ENCODE results near the gene ATAD2B. TPM values are rescaled to one million over a fixed set of nuclear protein-coding genes. Genes with fewer than 3 reads are reported as not detected.

ATAD2B gene
- total RNA-seq, 1 experiment from 2014 or later, result 28.5 TPM

DNA sequence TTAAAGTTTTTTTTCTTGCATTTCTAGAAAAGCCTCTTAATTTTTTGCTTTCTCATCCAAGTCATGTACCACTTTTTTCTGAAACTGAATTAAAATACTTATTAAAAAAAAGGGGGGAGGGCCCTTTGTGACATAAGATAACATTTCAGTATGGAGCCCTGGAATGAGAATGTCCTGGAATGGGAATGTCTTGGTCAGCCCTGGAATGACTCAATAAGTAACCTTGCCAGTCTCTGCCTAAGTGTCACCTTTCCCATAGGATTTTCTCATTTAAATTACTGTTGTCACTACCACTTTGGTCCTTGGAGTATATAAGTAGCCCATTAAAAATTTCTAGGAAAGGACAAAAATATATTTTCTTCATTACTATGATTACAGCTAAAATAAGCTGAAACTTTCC is 18.1 kb upstream of the ATAD2B start:
- CTCF ChIA-PET, result no interaction called here
- POLR2A ChIA-PET (ENCODE audit: low non-redundant PET), result interaction anchor here (0.7 kb wide), 1 partner anchor 53 kb away, joined by 9 read pairs; no protein-coding TSS in a partner anchor
- Histone ChIP-seq H3K4me3 (ENCODE audit: low read depth, low read length, poor library complexity, severe bottlenecking) (no peak overlapping the region), H3K4me1 (ENCODE audit: insufficient read depth, low read length, poor library complexity, severe bottlenecking) (peaks cover 6% of the 10 kb centered on the region), H3K36me3 (ENCODE audit: insufficient read depth, low read length, poor library complexity, severe bottlenecking) (no peaks in the 10 kb centered on the region), H3K27ac (ENCODE audit: low read depth, low read length, poor library complexity, severe bottlenecking) (no peak overlapping the region), H3K9me3 (ENCODE audit: low read depth, low read length, poor library complexity, severe bottlenecking) (no peaks in the 10 kb centered on the region), H3K27me3 (replicated peaks; ENCODE audit: insufficient read depth, low read depth, low read length, poor library complexity) (no peaks in the 10 kb centered on the region)
- BruUV-seq (replicated peaks), result no TSS peak
- DNase-seq (ENCODE audit: low spot score), result no peak
- no peak for TF ChIP-seq EZH2 (IDR thresholded peaks at IDR 0.05; ENCODE audit: borderline replicate concordance, low read depth, low read length, poor library complexity, severe bottlenecking)
- TF ChIP-seq, protein P1, sequence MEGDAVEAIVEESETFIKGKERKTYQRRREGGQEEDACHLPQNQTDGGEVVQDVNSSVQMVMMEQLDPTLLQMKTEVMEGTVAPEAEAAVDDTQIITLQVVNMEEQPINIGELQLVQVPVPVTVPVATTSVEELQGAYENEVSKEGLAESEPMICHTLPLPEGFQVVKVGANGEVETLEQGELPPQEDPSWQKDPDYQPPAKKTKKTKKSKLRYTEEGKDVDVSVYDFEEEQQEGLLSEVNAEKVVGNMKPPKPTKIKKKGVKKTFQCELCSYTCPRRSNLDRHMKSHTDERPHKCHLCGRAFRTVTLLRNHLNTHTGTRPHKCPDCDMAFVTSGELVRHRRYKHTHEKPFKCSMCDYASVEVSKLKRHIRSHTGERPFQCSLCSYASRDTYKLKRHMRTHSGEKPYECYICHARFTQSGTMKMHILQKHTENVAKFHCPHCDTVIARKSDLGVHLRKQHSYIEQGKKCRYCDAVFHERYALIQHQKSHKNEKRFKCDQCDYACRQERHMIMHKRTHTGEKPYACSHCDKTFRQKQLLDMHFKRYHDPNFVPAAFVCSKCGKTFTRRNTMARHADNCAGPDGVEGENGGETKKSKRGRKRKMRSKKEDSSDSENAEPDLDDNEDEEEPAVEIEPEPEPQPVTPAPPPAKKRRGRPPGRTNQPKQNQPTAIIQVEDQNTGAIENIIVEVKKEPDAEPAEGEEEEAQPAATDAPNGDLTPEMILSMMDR (conservative IDR thresholded peaks at IDR 0.05; ENCODE audit: low read depth, low read length), result no peak
- intact Hi-C loops (cut with micrococcal nuclease; ENCODE audit: unreplicated experiment), result no loop called here

DNA sequence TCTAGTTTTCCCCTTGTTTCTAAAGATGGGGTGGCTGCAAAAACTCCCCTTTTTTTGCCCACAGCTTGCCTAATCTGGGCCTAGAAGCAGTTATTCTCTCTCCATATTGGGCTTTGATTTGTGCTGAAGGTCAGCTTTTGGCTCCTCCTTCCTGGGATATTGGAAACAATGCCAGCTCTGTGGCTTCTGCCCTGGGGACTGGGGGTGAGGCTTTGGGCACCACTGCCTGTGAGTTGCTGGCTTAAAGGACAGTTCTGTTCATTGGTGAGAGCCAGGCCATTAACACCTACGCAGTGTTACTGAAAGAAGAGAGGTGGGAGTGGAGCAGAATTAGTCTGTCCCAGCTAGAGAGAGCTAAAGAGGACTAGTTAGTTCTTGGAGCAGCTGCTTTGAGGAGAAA is 17.6 kb upstream of the ATAD2B start:
- Histone ChIP-seq H3K36me3 (ENCODE audit: insufficient read depth, low read length, poor library complexity, severe bottlenecking) (no peaks in the 10 kb centered on the region), H3K9me3 (ENCODE audit: low read depth, low read length, poor library complexity, severe bottlenecking) (no peaks in the 10 kb centered on the region), H3K27me3 (replicated peaks; ENCODE audit: insufficient read depth, low read depth, low read length, poor library complexity) (no peaks in the 10 kb centered on the region), H3K4me3 (ENCODE audit: low read depth, low read length, poor library complexity, severe bottlenecking) (no peak overlapping the region), H3K27ac (ENCODE audit: low read depth, low read length, poor library complexity, severe bottlenecking) (no peak overlapping the region), H3K4me1 (ENCODE audit: insufficient read depth, low read length, poor library complexity, severe bottlenecking) (peaks cover 6% of the 10 kb centered on the region)
- intact Hi-C loops (cut with micrococcal nuclease; ENCODE audit: unreplicated experiment), result no loop called here
- POLR2A ChIA-PET (ENCODE audit: low non-redundant PET), result no interaction called here
- TF ChIP-seq EZH2 (IDR thresholded peaks at IDR 0.05; ENCODE audit: borderline replicate concordance, low read depth, low read length, poor library complexity, severe bottlenecking), result no peak
- TF ChIP-seq, protein P1 (conservative IDR thresholded peaks at IDR 0.05; ENCODE audit: low read depth, low read length), result no peak
- DNase-seq (ENCODE audit: low spot score), result no peak
- CTCF ChIA-PET, result no interaction called here
- no TSS peak for BruUV-seq (replicated peaks)

DNA sequence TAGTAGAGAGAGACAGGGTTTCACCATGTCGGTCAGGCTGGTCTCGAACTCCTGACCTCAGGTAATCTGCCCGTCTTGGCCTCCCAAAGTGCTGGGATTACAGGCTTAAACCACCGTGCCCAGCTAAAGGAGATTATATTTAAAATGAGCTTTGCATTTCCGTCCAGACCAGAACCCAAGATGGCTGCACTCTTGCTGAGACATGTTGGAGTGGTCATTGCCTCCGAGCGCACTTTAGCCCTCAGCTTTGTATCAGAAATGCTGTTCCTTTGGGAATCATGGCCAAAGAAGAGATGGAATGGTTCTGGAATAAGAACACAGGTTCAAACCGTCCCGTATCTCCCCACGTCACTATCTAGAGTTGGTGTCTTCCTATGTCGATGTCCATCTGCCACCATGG is 16.7 kb upstream of the ATAD2B start:
- Histone ChIP-seq H3K4me1 (ENCODE audit: insufficient read depth, low read length, poor library complexity, severe bottlenecking) (peaks cover 9% of the 10 kb centered on the region), H3K27me3 (replicated peaks; ENCODE audit: insufficient read depth, low read depth, low read length, poor library complexity) (no peaks in the 10 kb centered on the region), H3K4me3 (ENCODE audit: low read depth, low read length, poor library complexity, severe bottlenecking) (no peak overlapping the region), H3K27ac (ENCODE audit: low read depth, low read length, poor library complexity, severe bottlenecking) (no peak overlapping the region), H3K9me3 (ENCODE audit: low read depth, low read length, poor library complexity, severe bottlenecking) (no peaks in the 10 kb centered on the region), H3K36me3 (ENCODE audit: insufficient read depth, low read length, poor library complexity, severe bottlenecking) (no peaks in the 10 kb centered on the region)
- intact Hi-C loops (cut with micrococcal nuclease; ENCODE audit: unreplicated experiment), result no loop called here
- CTCF ChIA-PET, result no interaction called here
- TF ChIP-seq, protein P1 (conservative IDR thresholded peaks at IDR 0.05; ENCODE audit: low read depth, low read length), result no peak
- no peak for TF ChIP-seq EZH2 (IDR thresholded peaks at IDR 0.05; ENCODE audit: borderline replicate concordance, low read depth, low read length, poor library complexity, severe bottlenecking)
- DNase-seq (ENCODE audit: low spot score), result no peak
- POLR2A ChIA-PET (ENCODE audit: low non-redundant PET), result no interaction called here
- no TSS peak for BruUV-seq (replicated peaks)

All from A673 (cell line).